Ishikawa (cell line): ENCODE results near the gene GPX1.

Experiments
- EGR1 ChIP-seq: IDR thresholded peaks from 2 replicates; pipeline ENCODE4 v1.6.1; 2012
- EP300 ChIP-seq: IDR thresholded peaks from 2 replicates; pipeline ENCODE4 v1.6.1; 2012; ENCODE audit warnings: borderline replicate concordance
- FOXM1 ChIP-seq: IDR thresholded peaks from 2 replicates; pipeline ENCODE4 v1.6.1; 2012; ENCODE audit warnings: low read depth, borderline replicate concordance
- RAD21 ChIP-seq: IDR thresholded peaks from 2 replicates; pipeline ENCODE4 v1.6.1; 2012; ENCODE audit warnings: low read depth
- REST ChIP-seq: IDR thresholded peaks from 2 replicates; pipeline ENCODE4 v1.6.1; 2012; ENCODE audit warnings: low read depth, mild to moderate bottlenecking
- TAF1 ChIP-seq: IDR thresholded peaks from 2 replicates; pipeline ENCODE4 v1.6.1; 2012; ENCODE audit warnings: low read depth, mild to moderate bottlenecking
- TCF12 ChIP-seq: IDR thresholded peaks from 2 replicates; pipeline ENCODE4 v1.6.1; 2012; ENCODE audit warnings: low read depth
- TEAD4 ChIP-seq: IDR thresholded peaks from 2 replicates; pipeline ENCODE4 v1.6.1; 2012
- YY1 ChIP-seq: IDR thresholded peaks from 2 replicates; pipeline ENCODE4 v1.6.1; 2012; ENCODE audit warnings: low read depth
- ZBTB7A ChIP-seq: IDR thresholded peaks from 2 replicates; pipeline ENCODE4 v1.6.1; 2012; ENCODE audit warnings: low read depth
- TF ChIP-seq, protein P1 (sequence below): IDR thresholded peaks from 2 replicates; pipeline ENCODE4 v1.6.1; 2012

DNA sequence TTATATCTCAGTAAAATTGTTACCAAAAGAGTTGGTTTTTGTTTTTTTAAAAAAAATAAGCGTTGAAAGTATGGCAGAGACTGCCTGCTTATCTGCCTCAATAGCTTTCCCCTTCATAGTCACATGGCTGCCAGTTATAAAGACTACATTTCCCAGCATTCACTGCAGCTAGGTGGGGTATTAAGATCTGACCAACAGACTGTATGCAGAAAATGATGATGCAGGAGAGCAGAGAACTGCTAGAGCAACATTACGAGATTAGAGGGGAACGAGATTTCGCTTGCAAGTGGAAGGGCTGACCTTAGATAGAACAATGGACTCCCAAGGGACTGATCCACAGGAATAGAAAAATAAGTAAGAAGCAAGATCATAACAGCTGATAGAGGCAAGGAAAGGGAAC is 39.3 kb upstream of the GPX1 start:
- peak; percentile 75 for TF ChIP-seq YY1
- TF ChIP-seq EP300, result no peak
- no peak for TF ChIP-seq REST
- no peak for TF ChIP-seq EGR1
- no peak for TF ChIP-seq TEAD4
- TF ChIP-seq, protein P1, sequence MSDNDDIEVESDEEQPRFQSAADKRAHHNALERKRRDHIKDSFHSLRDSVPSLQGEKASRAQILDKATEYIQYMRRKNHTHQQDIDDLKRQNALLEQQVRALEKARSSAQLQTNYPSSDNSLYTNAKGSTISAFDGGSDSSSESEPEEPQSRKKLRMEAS, result no peak
- TF ChIP-seq RAD21, result no peak
- TF ChIP-seq TAF1, result no peak
- TF ChIP-seq ZBTB7A, result no peak
- TF ChIP-seq FOXM1, result no peak
- no peak for TF ChIP-seq TCF12
